Left lobe of liver (tissue), 2 donors: ENCODE data around the gene TEAD1. TPM values are rescaled to one million over a fixed set of nuclear protein-coding genes. Genes with fewer than 3 reads are reported as not detected.
"Not testable (repeated sequence)": the region's sequence is repeated elsewhere in the genome, so short reads cannot be mapped to it uniquely, and the experiment has no call there.

Experiments used
- ATAC-seq: fragments of 200-7000 bp; cut with Tn5 transposase; one replicate; pipeline ENCODE4 v1.9.1; 2020; ENCODE audit warnings: mild to moderate bottlenecking, moderate library complexity
- DNase-seq: peaks from one replicate; pipeline ENCODE4 v3.0.0-alpha.2; 2020; ENCODE audit warnings: low spot score
- total RNA-seq: library from RNA; stranded (reverse); gene quantifications from one replicate; pipeline ENCODE4 v1.2.1, GENCODE V29; 2021
- donor health status: DM: no; HTN: no; CAD: no; lungs with moderate emphysema.
- donor health status: DM: no; HTN: yes; CAD: no.

The TEAD1 gene
- total RNA-seq, 1 donor from 2014 or later = 29.6 TPM

DNA sequence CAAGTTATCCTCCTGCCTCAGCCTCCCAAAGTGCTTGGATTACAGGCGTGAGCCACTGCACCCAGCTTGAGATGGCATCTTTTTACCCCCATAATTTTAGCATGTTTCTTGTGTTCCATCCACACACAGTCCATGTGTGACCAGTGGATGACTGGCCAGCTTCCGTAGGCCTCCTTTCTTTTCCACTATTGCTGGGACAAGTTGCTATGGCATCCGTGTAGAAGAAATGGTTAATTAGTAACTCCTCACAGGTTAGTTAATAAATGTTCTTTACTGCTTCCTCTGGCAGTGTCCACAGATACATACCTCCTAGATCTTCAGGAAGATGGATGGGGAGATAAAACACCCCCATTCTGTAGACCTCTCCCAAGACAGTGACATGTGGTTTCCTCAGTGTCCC, 180.6 kb downstream of the TEAD1 start:
- peak; percentile 64 for ATAC-seq
- DNase-seq = no peak

DNA sequence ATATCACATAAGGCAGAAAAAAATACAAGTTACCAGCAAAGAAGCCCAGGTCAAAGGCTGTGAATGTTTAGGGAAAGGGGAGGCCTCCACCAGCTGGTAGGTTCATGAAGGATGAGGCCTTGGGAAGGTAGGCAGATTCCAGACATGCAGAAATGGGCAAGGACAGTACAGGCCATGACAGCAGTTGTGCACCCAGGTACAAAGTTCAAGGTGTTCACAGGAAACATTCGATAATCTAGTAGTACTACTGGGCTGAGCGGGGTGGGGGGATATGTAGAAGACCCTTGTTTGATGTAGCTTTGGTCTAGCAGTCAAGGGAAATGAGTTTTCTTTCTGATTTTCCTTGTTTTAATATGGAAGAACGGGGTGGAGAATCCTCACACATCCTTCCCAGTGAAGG, 182.1 kb downstream of the TEAD1 start:
- DNase-seq (no peak), ATAC-seq (no peak)

DNA sequence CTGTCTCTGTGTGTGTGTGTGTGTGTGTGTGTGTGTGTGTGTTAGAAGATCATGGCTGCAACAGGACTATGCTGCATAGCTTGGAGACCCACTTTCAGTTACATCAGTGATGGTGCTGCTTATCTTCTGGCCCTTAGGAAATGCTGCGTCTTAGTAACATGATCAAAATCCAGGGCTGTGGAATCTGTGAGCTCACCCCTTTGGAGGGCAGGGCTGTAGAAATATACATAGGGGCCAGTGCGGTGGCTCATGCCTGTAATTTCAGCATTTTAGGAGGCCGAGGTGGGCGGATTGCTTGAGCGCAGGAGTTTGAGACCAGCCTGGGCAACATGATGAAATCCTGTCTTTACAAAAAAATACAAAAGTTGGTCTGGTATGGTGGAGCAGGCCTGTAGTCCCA, 183.4 kb downstream of the TEAD1 start:
- DNase-seq (no peak), ATAC-seq (no peak)

DNA sequence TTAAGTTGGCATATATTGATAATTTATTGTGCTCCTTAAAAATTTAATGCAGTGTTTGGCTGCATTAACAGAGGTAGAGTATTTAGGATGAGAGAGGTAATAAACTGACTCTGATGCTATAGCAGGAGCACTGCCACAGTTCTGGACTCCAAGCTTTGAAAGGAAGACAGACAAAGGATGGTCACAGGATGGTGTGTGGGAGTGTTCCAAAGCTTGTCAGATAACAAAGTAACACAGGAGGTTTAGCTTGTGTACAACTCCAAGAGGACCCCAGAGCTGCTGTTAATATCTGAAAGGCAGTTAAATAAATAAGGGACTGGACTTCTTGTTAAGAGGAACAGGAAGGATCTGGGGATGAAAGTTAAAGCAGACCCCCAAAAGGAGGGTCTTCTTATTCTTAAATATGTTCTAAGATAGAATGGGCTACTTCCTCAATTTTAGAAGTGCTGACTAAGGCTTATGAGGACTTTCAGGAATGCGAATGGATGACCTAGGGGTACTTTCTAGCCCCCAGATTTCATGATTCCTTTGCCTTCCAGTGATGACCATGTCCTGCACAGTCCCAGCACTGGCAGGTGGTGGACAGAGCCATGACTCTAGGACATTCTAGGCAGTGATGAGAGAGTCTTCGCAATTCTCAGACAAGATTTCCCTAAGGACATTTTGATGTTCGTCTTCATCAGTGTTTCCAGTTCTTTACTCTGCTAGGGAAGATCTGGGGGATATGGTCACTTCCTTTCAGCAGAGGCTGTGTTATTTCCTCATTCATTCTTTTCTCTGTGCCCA, 185.8 kb downstream of the TEAD1 start:
- DNase-seq (no peak), ATAC-seq (no peak)

GRCh38 chr11:12860827-12861226, 186.6 kb downstream of the TEAD1 start:
- DNase-seq (no peak), ATAC-seq (no peak)

DNA sequence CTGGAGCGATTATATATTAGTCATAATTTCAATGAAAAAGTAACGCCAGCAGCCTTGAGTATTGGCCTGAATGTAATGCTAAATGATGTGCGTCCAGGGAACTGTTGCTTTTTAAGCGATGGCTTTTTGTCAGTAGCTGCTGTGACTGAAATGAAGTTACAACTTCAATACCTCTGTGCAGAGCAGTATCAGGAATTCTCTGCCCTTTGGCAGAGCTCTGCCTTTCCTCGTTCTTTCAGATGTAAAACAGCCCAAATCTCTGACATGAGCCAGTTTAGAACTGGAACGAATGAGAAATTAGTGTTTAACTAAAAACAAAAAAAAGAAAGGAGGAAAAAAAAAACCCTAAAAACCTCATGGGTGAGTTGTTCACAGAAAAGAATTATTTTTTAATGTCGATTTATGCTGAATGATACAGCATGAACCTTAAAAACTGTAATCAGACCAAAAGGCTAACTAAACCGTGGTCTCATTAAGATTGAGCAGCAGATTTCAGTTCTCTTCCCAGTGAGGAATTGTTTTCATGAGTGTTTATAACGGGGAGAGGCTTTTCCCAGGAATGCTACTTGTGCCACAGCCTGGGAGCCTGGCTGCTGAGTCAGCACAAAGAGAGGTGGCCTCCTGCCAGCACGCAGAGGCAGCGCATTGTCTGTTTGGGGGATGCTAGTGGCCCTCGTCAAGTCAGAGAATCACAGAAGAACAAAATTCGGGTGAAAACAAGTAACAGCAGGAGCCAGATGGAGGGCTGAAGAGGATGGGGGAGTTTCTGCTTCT, 188.7 kb downstream of the TEAD1 start:
- ATAC-seq (peak; percentile 75), DNase-seq (peak; percentile 60)

DNA sequence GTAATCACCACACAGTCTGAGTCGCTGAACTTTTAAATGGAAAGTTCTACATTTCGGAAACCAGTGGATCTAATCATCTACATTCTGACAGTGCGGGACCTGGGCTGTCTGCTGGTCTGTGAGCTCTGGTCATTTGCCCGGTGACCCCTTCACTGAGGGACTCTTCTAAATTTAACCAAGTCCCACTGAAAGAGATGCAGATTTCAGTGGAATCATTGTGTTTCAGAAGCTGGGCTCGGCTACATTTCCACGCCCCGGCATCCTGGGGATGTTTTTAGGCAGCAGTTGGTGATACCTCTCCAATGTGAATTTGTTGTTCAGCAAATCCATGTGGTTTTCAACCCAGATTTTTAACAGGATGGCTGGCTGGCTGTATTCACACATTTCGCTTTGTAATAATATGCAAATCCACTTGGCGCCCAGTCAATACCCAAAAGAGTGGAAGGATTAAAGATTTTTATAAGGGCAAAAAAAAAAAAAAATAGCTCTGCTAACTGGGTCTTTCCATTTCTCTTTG, 189.4 kb downstream of the TEAD1 start:
- DNase-seq = no peak
- no peak for ATAC-seq

DNA sequence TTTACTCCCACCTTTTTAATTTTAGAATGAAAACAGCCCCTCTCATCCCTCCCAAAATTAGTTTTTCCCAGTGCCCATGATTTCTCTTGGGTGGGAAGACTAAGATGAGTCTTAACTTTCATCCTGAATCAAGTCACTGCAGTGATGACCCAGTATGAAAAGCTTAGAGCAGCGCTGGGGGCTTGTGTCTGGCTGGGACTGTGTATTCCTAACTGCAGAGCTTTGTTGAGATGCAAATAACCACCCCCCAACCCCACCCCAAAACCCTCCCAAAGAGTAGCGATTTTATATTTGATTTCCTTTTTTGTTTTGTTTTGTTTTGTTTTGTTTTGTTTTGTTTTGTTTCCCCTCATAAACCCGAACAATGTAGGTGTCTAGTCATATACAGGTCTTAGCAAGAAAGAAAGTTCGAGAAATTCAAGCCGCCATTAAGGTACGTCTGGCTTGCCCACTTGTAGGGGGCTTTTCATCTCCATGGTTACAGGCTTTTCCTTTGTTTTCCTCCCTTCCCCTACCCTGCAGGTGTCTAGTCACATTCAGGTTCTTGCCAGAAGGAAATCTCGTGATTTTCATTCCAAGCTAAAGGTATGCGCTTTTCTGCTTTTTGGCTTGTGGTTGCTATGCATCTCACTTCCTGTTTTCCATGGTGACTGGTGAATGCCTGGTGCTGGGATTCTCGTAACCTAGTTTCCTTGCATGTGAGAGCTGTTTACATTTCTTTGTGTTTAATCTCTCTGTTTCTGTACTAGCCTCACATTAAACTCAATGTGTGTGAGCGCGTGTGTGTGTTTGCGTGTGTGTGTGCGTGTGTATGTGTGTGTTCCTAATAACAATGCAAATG, 190.3 kb downstream of the TEAD1 start:
- no peak for ATAC-seq
- DNase-seq = no peak

DNA sequence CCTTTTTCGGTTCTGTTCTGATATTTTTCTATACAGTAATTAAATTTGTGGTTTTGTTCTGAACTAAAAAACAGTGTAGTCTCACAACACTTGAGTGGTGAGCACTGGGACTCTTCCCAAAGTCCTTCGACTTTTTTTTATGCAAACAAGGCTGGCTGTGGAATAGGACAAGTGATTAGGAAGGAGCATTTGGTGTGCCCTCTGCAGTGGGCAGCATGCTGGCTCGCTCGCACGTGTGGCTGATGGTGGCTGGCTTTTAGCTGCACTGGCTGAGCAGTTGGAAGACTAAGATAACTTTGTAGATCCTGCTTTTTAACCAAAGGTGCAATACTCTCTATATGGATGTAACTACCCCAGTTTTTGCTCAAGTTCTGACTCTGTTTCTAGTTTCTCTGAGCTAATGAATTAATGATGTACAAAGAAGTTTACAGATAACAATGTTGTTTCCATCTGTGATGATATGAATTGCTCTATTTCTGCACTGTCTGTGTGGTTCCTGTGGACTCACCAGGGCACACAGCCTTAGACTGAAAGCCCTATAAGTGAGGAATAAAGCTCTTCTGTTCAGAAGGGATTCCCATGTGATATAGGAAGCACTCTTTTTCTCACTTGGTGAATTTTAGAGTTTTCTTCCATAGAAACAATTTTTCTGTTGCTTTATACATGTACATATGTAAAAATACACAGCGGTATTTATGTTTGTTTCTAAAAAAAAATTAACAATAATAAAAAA, 191.8 kb downstream of the TEAD1 start:
- DNase-seq (no peak), ATAC-seq (peak; percentile 33)

DNA sequence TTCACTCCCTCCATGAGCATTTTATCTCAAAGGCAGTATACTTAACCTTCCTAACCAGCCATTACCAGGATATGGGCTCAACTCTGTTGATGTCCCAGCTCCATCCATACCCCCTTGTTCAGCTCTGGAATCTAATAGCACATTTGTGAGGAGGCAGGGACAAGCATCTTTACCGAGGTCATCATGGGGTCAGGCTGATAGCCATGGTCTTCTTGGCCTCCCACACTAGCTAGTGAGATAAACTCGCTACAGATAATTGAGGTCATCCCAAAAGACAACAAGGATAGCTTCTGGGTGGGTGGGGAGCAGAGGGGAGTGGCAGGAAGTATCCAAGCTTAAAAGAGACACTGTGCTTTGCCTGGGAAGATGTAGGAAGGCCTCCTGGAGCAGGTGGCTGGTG, 193.3 kb downstream of the TEAD1 start:
- no peak for DNase-seq
- no peak for ATAC-seq

- DNase-seq = no peak
- ATAC-seq = peak; percentile 64
These were observed 194.3 kb downstream of the TEAD1 start for GRCh38 chr11:12868315-12869073.

GRCh38 chr11:12871241-12871640, 197.0 kb downstream of the TEAD1 start:
- no peak for DNase-seq
- no peak for ATAC-seq

GRCh38 chr11:12871788-12872321, 197.6 kb downstream of the TEAD1 start:
- ATAC-seq (peak; percentile 43), DNase-seq (no peak)

DNA sequence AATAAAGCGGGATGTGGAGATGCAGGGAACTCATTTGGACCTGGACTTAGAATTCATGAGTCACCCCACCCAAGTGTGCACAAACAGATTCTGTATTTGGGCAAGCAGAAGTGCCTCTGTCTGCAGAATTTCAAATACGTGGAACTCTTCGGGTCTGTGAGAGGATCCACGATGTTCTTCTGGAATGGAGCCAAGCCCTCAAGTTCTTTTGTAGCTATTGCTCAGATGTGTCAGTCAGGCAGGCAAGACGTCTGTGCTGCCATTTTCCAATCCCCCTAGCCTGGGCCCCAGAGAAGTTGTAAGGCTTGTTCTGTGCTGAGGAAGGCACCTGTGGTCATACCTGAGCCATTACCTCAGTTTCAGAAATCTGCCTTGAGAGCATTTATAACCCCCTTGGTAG, 202.1 kb downstream of the TEAD1 start:
- DNase-seq (no peak), ATAC-seq (no peak)

DNA sequence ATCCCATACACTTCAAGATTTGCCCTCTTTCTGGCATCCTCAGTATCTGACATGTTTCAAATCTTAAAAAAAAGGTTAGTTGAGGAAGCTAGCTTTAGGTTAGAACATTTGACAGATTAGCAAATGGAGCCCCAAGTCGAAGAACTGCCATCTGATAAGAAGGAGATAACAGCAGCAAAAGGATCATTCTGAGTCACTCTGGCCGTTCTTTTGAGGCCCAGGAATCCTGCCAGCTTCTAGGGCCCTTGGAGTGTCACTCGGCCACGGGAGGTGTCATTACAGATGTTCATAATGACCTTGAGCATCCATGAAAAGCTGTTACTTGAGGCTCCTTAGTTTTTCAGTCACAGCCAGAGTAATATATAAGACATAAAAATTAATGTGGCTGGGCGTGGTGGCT, 202.8 kb downstream of the TEAD1 start:
- ATAC-seq = no peak

DNA sequence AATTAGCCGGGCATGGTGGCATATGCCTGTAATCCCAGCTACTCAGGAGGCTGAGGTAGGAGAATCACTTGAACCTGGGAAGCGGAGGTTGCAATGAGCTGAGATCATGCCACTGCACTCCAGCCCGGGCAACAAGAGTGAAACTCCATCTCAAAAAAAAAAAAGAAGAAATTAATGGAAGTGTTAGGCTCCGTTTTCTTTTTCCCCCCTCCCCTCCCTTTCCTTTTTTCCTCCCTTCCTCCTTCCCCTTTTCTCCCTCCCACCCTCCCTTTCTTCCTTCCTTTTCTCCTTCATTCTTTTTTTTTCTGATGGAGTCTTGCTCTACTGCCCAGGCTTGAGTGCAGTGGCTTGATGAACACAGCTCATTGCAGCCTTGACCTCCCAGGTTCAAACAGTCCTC, 203.3 kb downstream of the TEAD1 start:
- DNase-seq, ATAC-seq: not testable (repeated sequence)

More for the DNA sequence above, 202.8 kb downstream of the TEAD1 start:
- DNase-seq = no peak

- ATAC-seq (no peak), DNase-seq (no peak)
These were observed 206.1 kb downstream of the TEAD1 start for GRCh38 chr11:12880327-12880726.

DNA sequence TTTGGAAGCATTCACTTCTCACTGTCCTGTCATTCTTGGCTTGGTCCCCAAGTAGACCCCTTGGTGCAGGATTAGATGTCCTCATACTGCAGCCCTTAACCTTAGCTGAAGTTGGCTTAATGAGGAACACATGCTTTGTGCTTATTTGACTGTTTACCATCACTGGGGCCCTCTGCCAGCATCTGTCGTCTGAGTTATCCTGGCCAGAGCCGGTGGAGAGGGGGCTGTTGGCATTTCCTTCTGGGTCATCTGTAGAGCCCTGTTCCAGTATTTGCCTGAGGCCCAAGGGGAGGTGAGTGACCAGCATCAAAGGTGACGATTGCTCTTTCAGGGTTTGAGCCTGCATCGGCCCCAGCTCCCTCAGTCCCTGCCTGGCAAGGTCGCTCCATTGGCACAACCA, 208.4 kb downstream of the TEAD1 start:
- DNase-seq (no peak), ATAC-seq (no peak)

GRCh38 chr11:12884751-12885318, 210.6 kb downstream of the TEAD1 start:
- ATAC-seq (no peak), DNase-seq (no peak)
